GM21447 (cell line): ENCODE measurements around the gene ATP11A.

Experiments
- ATAC-seq: cut with Tn5 transposase; IDR thresholded peaks from one replicate; pipeline ENCODE4 v1.9.1; 2021; ENCODE audit not compliant: unreplicated experiment

The ATP11A gene

GRCh38 chr13:112756511-112756966 is 66.7 kb downstream of the ATP11A start:
- ATAC-seq, result no peak

- no peak for ATAC-seq
Observed at GRCh38 chr13:112756967-112757758, 67.3 kb downstream of the ATP11A start.

DNA sequence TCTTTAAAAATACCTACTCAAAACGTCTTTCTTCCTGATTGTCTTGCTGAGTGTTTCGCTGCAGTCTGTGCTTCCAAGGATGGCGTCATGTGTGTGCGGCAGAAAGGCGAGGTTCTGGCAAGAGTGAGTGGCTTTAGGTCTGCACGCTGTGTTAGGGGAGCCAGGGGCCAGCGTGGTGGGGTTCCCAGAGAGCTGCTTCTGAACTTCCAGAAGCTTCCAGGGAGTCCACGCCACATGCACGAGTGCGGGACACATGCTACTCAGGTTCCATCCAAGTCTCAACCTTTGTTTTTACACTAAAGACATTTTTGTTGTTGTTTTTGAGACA is 67.9 kb downstream of the ATP11A start:
- ATAC-seq, result no peak

DNA sequence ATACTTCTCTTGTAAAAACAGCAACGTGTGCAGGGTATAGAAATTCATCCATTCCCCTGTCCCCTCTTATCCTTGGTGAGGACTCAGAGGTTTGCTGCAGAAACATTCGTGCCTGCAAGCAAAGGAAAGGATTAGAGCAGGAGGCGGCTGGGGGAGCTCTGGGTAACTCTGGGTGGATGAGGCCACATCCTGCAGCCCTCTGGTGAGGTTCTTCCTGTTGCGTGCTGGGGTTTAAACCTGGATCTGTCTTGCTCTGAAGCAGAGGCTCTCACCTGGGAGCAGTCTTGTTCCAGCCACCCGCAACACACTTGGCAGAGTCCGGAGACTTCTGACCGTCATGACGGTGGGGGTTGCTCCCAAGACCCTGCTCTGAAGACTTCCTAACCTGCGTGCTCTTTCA is 69.2 kb downstream of the ATP11A start:
- ATAC-seq, result no peak

- ATAC-seq, result no peak
Observed at GRCh38 chr13:112759827-112760226, 70.0 kb downstream of the ATP11A start.

DNA sequence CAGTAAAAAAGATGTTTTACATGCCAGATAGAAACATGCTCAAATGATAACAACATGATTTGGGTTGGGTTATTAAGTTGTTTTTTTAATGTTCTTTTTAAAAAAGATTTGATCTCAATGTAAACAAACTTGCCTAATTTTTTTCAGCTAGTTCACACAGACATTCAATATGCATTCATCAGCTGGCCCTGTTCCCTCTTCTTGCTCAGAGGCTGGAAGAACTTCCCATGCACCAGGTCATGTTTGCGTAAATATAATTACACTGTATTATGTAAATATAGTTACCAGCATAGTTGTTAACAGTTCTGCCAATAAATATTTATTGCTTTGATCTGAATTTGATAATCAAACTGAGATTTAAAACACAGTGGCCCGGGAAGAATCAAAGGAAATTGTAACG is 70.6 kb downstream of the ATP11A start:
- ATAC-seq, result no peak

DNA sequence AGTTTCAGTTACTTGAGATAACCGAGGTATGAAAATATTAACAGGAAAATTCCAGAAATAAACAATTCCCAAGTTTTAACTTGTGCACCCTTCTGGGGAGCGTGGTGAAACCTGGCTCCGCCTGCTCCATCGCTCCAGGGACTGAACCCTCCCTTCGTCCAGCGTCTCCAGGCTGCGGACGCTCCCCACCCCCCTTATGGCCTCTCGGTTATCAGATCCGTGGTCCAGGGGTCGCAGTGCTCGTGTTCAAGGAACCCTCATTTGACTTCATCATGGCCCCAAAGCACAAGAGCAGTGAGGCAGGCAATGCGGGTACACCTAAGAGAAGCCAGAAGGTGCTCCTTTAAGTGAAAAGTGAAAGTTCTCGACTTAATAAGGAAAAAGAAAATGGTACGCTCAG is 71.1 kb downstream of the ATP11A start:
- no peak for ATAC-seq

DNA sequence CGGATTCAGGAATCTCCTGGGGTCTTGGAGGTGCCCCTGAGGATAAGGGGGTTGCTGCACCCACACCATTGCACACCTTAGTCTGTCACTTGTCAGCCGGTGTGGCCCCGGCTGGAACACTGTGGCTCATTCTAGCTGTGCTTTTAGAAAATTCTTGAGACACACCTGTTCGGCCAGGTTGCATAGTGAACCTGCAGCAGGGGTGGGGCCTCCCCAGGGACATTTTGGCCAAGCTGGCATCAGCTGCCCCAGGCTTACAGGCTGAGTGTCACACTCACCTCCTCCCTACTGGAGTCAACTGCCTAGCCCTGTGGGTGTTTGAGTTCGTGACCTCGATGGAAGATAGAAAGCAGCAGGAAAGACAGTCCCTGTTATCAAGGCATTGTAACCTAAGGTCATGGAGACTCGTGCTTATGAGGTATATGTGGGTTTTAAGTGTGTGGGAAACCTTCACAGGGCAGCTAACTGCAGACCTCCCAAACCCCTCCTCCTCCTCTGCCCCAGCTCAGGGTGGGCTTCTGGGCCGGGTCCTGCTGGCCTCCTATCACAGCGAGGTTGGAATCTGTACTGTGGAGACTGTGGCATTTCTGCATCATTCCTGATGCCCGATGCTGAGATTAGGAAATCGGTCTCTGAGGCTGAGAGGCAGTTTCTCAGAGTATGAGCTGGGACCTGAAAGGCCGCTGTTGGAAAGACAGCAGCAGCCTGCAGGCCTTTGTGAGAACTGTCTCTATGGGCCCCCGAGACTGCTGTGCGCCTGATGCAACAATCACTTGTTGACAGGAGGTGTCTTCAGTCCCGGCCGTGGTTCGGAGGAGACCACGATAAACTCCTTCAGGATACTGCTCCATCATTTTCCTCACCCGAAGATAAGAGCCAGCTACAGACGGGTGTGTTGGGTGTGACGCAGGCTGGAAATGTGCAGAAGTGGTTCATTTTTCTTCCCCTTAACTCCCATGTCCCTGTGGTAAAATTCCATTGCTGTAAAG is 72.2 kb downstream of the ATP11A start:
- no peak for ATAC-seq

- ATAC-seq, result no peak
Observed at GRCh38 chr13:112762690-112763080, 72.8 kb downstream of the ATP11A start.

- ATAC-seq, result no peak
Observed at GRCh38 chr13:112764028-112764427, 74.2 kb downstream of the ATP11A start.

GRCh38 chr13:112764864-112765561 is 75.2 kb downstream of the ATP11A start:
- ATAC-seq, result no peak

DNA sequence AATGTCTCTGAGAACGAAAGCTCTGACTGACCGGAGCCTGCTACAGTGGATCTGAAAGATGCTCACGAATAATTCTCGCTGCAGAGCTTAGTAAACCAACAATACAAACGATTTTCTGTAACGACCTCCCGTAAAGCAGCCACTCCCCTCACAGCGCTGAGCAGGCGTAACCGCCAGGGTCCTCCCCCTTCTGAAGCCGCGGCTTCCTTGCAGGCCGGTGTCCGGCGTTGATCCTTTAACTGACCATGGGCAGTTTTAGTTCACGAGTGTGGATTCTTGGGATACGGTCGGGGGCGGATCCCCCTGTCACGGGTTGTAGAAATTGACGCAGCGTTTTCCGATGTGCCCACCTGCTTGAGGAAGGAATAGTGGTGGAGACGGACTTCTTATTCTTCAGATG is 75.9 kb downstream of the ATP11A start:
- ATAC-seq, result no peak

- ATAC-seq, result no peak
Observed at GRCh38 chr13:112766336-112766735, 76.5 kb downstream of the ATP11A start.

- peak; percentile 72 for ATAC-seq
Observed at GRCh38 chr13:112767506-112768471, 78.0 kb downstream of the ATP11A start.

- ATAC-seq, result no peak
Observed at GRCh38 chr13:112768795-112769481, 79.1 kb downstream of the ATP11A start.

- no peak for ATAC-seq
Observed at GRCh38 chr13:112769615-112770014, 79.8 kb downstream of the ATP11A start.

- no peak for ATAC-seq
Observed at GRCh38 chr13:112770504-112770903, 80.7 kb downstream of the ATP11A start.

DNA sequence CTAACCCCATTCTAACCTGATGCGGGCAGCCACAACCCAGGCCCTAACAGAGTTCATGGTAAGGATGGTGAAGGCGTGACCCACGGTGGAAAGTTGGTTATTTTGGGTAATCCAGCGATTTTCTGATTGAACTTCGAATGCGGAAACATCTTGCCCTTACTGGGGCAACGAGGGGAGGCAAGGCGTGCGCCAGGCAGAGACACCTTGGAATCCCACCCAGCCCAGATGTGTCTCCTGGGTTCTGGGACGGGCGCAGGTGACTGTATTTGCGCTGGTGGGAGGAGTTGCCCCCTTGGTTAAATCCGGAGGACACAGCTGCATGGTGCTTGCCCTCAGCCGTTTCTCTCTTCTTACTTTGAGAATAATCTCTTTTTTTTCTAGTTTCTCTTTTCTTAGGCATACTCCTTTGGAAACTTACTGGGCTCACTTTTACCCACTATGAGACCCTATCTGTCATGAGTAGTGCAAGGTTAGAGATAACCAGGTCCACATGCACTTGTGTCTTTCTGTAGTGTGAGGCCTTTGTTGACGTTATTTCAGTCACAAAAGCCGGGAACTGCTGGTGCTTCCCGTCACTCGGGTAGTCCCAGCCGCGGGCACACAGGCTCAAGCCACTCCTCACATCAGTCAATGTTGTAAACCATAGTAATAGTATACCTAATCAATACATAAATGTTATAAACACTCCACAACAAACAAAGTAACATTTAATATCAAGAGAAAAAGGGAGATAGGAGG is 81.5 kb downstream of the ATP11A start:
- ATAC-seq, result no peak
